Vagina (tissue), 2 donors: ENCODE measurements around the gene DST. TPM values are rescaled to one million over a fixed set of nuclear protein-coding genes. Genes with fewer than 3 reads are reported as not detected.

Source experiments
- DNase-seq, 2 donors: peaks; one replicate each; pipeline ENCODE4 v3.0.0-alpha.2; 2017; ENCODE audit errors: extremely low spot score in 2 of 2
- H3K27ac ChIP-seq: fragments of 200-600 bp; sonication (generic); one replicate; pipeline ENCODE4 v1.5.1; 2019
- H3K27me3 ChIP-seq: fragments of 200-600 bp; sonication (generic); one replicate; pipeline ENCODE4 v1.5.1; 2019
- H3K36me3 ChIP-seq, 2 donors: fragments of 200-600 bp; sonication (generic); one replicate each; pipeline ENCODE4 v1.5.1; 2017 to 2019
- H3K4me1 ChIP-seq: fragments of 200-600 bp; sonication (generic); one replicate; pipeline ENCODE4 v1.5.1; 2019
- H3K4me3 ChIP-seq, 2 donors: fragments of 200-600 bp; sonication (generic); 1 replicate in 1 of 2; 2 replicates in 1 of 2; pipeline ENCODE4 v1.5.1; 2016 to 2019
- H3K9me3 ChIP-seq: fragments of 200-600 bp; sonication (generic); one replicate; pipeline ENCODE4 v1.5.1; 2019
- CTCF ChIP-seq, 3 experiments: fragments of 450-650 bp in 2 of 3; fragments of 200-600 bp in 1 of 3; sonication (generic) in 1 of 3; IDR thresholded peaks; one replicate each; pipeline ENCODE4 v1.5.1; 2017 to 2019; ENCODE audit warnings: antibody characterized with exemption in 3 of 3, mild to moderate bottlenecking in 2 of 3, moderate library complexity in 2 of 3
- POLR2A ChIP-seq, 2 donors: fragments of 450-650 bp; IDR thresholded peaks; one replicate each; pipeline ENCODE4 v1.6.1; 2017; ENCODE audit warnings: antibody characterized with exemption in 2 of 2, mild to moderate bottlenecking in 2 of 2, moderate library complexity in 2 of 2
- POLR2AphosphoS5 ChIP-seq, 2 donors: sonication (generic); formaldehyde crosslinking; IDR thresholded peaks; one replicate each; pipeline ENCODE4 v1.9.0; 2017; ENCODE audit warnings: antibody characterized with exemption in 2 of 2, mild to moderate bottlenecking in 2 of 2, low read depth in 1 of 2; ENCODE audit not compliant: insufficient read depth in 1 of 2
- intact Hi-C: fragments of 100-400 bp; cut with DNase I; formaldehyde crosslinking; loops from one replicate; pipeline ENCODE4 v1.15.1; 2023
- total RNA-seq: library from RNA; depleted of rRNA; stranded (reverse); fragments of >200 nt; gene quantifications from one replicate; pipeline ENCODE4 v1.2.3, GENCODE V29; 2016

The DST gene
- total RNA-seq, 1 donor from 2014 or later = 460 TPM

GRCh38 chr6:56655249-56655648, 12.6 kb upstream of the DST start:
- Histone ChIP-seq H3K4me3 (no peak overlapping the region), H3K27ac (peak overlapping the region; percentile 6), H3K27me3 (no peaks in the 10 kb centered on the region), H3K9me3 (no peaks in the 10 kb centered on the region), H3K4me1 (peaks cover 54% of the 10 kb centered on the region), H3K36me3 (no peaks in the 10 kb centered on the region)
- no peak for TF ChIP-seq POLR2AphosphoS5 (IDR thresholded peaks at IDR 0.05; ENCODE audit: insufficient read depth in 1 of 2, low read depth in 1 of 2)
- TF ChIP-seq CTCF (IDR thresholded peaks at IDR 0.05) = no peak
- TF ChIP-seq POLR2A (IDR thresholded peaks at IDR 0.05) = no peak
- intact Hi-C loops = no loop called here
- no peak for DNase-seq

DNA sequence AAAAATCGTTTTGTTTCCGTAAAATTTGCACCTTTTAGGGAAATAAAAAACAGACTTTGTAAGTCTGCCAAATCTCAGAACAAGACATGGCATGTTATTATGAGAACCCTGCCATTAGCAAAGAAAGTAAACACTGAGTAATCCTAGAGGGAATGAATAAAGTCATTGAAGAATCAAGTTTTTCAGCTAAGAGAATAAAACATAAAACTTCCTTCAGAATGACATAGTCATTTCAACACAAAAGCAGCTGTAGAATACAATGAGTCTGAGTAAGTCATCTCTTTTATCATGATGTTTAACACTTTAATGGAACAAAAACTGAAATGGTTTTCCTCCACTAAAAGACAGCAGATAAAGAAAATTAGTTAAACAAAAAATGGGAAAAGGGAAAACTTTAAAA, 10.3 kb upstream of the DST start:
- no peak for DNase-seq
- intact Hi-C loops = no loop called here

GRCh38 chr6:56652231-56652630, 9.5 kb upstream of the DST start:
- Histone ChIP-seq H3K4me1 (peaks cover 64% of the 10 kb centered on the region), H3K9me3 (no peaks in the 10 kb centered on the region)

More for the DNA sequence above, 10.3 kb upstream of the DST start:
- Histone ChIP-seq H3K27me3 (no peaks in the 10 kb centered on the region), H3K4me1 (peaks cover 63% of the 10 kb centered on the region), H3K4me3 (no peak overlapping the region), H3K27ac (peak overlapping the region; percentile 57), H3K9me3 (no peaks in the 10 kb centered on the region), H3K36me3 (no peaks in the 10 kb centered on the region)
- TF ChIP-seq POLR2A (IDR thresholded peaks at IDR 0.05) = no peak
- TF ChIP-seq CTCF (IDR thresholded peaks at IDR 0.05) = no peak
- TF ChIP-seq POLR2AphosphoS5 (IDR thresholded peaks at IDR 0.05; ENCODE audit: insufficient read depth in 1 of 2, low read depth in 1 of 2) = peak in 1 of 2 donors; percentile 81

DNA sequence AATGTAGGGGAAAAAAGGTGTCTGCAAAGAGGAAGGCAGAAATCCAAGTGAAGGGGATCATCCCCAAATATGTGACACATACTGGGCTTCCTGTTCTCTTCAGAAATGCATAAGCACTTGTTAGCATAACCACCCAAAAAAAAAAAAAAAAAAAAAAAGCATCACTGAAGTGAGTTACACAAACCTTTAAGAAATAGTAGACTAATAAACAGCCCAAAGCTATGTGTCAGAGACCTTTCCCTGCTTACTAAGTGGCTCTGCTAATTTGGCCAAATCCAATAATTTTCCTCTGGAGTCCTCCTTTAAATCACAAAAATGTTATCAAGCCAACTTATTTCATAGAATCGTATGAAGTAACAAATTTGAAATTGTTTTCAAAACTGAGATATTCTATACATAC, 7.5 kb upstream of the DST start:
- TF ChIP-seq CTCF (IDR thresholded peaks at IDR 0.05) = no peak
- no peak for TF ChIP-seq POLR2AphosphoS5 (IDR thresholded peaks at IDR 0.05; ENCODE audit: insufficient read depth in 1 of 2, low read depth in 1 of 2)
- no peak for TF ChIP-seq POLR2A (IDR thresholded peaks at IDR 0.05)
- no peak for DNase-seq
- Histone ChIP-seq H3K27me3 (no peaks in the 10 kb centered on the region), H3K27ac (no peak overlapping the region), H3K4me3 (no peak overlapping the region), H3K9me3 (no peaks in the 10 kb centered on the region), H3K4me1 (peaks cover 49% of the 10 kb centered on the region), H3K36me3 (no peaks in the 10 kb centered on the region)
- intact Hi-C loops = no loop called here

More at GRCh38 chr6:56652231-56652630, 9.5 kb upstream of the DST start:
- H3K4me3 ChIP-seq = no peak overlapping the region
- intact Hi-C loops = no loop called here
- H3K36me3 ChIP-seq = no peaks in the 10 kb centered on the region
- no peak for DNase-seq
- no peaks in the 10 kb centered on the region for H3K27me3 ChIP-seq
- H3K27ac ChIP-seq = peak overlapping the region; percentile 57
- TF ChIP-seq POLR2A (IDR thresholded peaks at IDR 0.05) = no peak
- TF ChIP-seq POLR2AphosphoS5 (IDR thresholded peaks at IDR 0.05; ENCODE audit: insufficient read depth in 1 of 2, low read depth in 1 of 2) = no peak
- no peak for TF ChIP-seq CTCF (IDR thresholded peaks at IDR 0.05)

GRCh38 chr6:56649782-56650181, 7.1 kb upstream of the DST start:
- DNase-seq = no peak
- TF ChIP-seq CTCF (IDR thresholded peaks at IDR 0.05) (no peak), POLR2AphosphoS5 (IDR thresholded peaks at IDR 0.05; ENCODE audit: insufficient read depth in 1 of 2, low read depth in 1 of 2) (no peak), POLR2A (IDR thresholded peaks at IDR 0.05) (no peak)
- intact Hi-C loops = no loop called here
- H3K4me3 ChIP-seq = no peak overlapping the region
- no peaks in the 10 kb centered on the region for H3K9me3 ChIP-seq
- peak overlapping the region; percentile 12 for H3K27ac ChIP-seq
- peaks cover 48% of the 10 kb centered on the region for H3K4me1 ChIP-seq
- no peaks in the 10 kb centered on the region for H3K36me3 ChIP-seq
- H3K27me3 ChIP-seq = no peaks in the 10 kb centered on the region
